ENCODE results near the gene CHRNA5.

- TF ChIP-seq EZH2 (IDR thresholded peaks at IDR 0.05; ENCODE audit: insufficient read depth, poor library complexity, severe bottlenecking), result no peak
- TF ChIP-seq EZH2phosphoT487 (IDR thresholded peaks at IDR 0.05; ENCODE audit: insufficient read depth, low read depth), result no peak
Measured at GRCh38 chr15:78618064-78618463, 52.7 kb downstream of the CHRNA5 start.
